IMR-90 (cell line): ENCODE measurements around the gene RERE. TPM values are rescaled to one million over a fixed set of nuclear protein-coding genes. Genes with fewer than 3 reads are reported as not detected.

Experiments used
- ATAC-seq: fragments of 200-7000 bp; cut with Tn5 transposase; 2 replicates; pipeline ENCODE4 v1.9.1; 2020; ENCODE audit warnings: low read depth, mild to moderate bottlenecking, moderate library complexity
- BruUV-seq: library from RNA; stranded (reverse); fragments of 400-500 nt; replicated peaks from 2 replicates; lab custom pipeline; 2021; lab: Mats Ljungman, UMichigan
- CTCF ChIA-PET: fragments of 300-600 bp; formaldehyde crosslinking; extraction: SDS; loops from one replicate; lab custom pipeline; 2021; ENCODE audit warnings: antibody characterized with exemption; lab: Yijun Ruan, JAX
- POLR2A ChIA-PET: fragments of 300-600 bp; sonication (Branson Sonifier 250); formaldehyde crosslinking; loops from one replicate; lab custom pipeline; 2022; ENCODE audit warnings: antibody characterized with exemption; ENCODE audit not compliant: unreplicated experiment; lab: Charles Lee
- DNase-seq: peaks from one replicate; pipeline ENCODE4 v3.0.0; 2013
- H2AFZ ChIP-seq: replicated peaks from 2 replicates; pipeline ENCODE3; 2013; ENCODE audit warnings: low read length, mild to moderate bottlenecking; ENCODE audit not compliant: poor library complexity
- H2AK5ac ChIP-seq: 2 replicates; pipeline ENCODE4 v1.6.1; 2013; ENCODE audit warnings: low read depth, low read length, inconsistent platforms
- H2AK9ac ChIP-seq: replicated peaks from 2 replicates; pipeline ENCODE3; 2013; ENCODE audit warnings: mild to moderate bottlenecking, low read depth, low read length, moderate library complexity; ENCODE audit not compliant: poor library complexity
- H2BK120ac ChIP-seq: 2 replicates; pipeline ENCODE4 v1.6.1; 2013; ENCODE audit warnings: low read depth, low read length, inconsistent platforms
- H2BK15ac ChIP-seq: 3 replicates; pipeline ENCODE4 v1.6.1; 2013; ENCODE audit warnings: low read depth, low read length, inconsistent platforms
- H2BK20ac ChIP-seq: 2 replicates; pipeline ENCODE4 v1.6.1; 2013; ENCODE audit warnings: low read depth, mild to moderate bottlenecking, inconsistent platforms, low read length, moderate library complexity
- H2BK5ac ChIP-seq: 2 replicates; pipeline ENCODE4 v1.6.1; 2013; ENCODE audit warnings: mild to moderate bottlenecking, low read depth, low read length, inconsistent platforms; ENCODE audit not compliant: poor library complexity, severe bottlenecking
- H3K14ac ChIP-seq: replicated peaks from 2 replicates; pipeline ENCODE4 v1.6.1; 2013; ENCODE audit warnings: low read depth, low read length, inconsistent platforms
- H3K18ac ChIP-seq: 2 replicates; pipeline ENCODE4 v1.6.1; 2013; ENCODE audit warnings: low read depth, low read length, control low read depth
- H3K23ac ChIP-seq: 2 replicates; pipeline ENCODE4 v1.6.1; 2013; ENCODE audit warnings: low read depth, low read length, inconsistent platforms
- H3K27ac ChIP-seq: 2 replicates; pipeline ENCODE4 v1.5.1; 2013; ENCODE audit warnings: mild to moderate bottlenecking, control low read depth, low read length; ENCODE audit not compliant: insufficient read depth
- H3K27me3 ChIP-seq: 2 replicates; pipeline ENCODE4 v1.6.1; 2013; ENCODE audit warnings: low read length; ENCODE audit not compliant: control insufficient read depth, insufficient read depth
- H3K36me3 ChIP-seq: 2 replicates; pipeline ENCODE4 v1.6.1; 2013; ENCODE audit warnings: low read length, mixed read lengths; ENCODE audit not compliant: control insufficient read depth, insufficient read depth
- H3K4ac ChIP-seq: 2 replicates; pipeline ENCODE4 v1.6.1; 2013; ENCODE audit warnings: low read depth, low read length, inconsistent platforms
- H3K4me1 ChIP-seq: 2 replicates; pipeline ENCODE4 v1.6.1; 2013; ENCODE audit warnings: low read length, mixed read lengths; ENCODE audit not compliant: control insufficient read depth, insufficient read depth
- H3K4me2 ChIP-seq: 2 replicates; pipeline ENCODE4 v1.6.1; 2013; ENCODE audit warnings: low read depth, mild to moderate bottlenecking, control low read depth, low read length, moderate library complexity
- H3K4me3 ChIP-seq: 2 replicates; pipeline ENCODE4 v1.5.1; 2013; ENCODE audit warnings: low read depth, mild to moderate bottlenecking, control low read depth, low read length, moderate library complexity; ENCODE audit not compliant: insufficient read depth
- H3K56ac ChIP-seq: 2 replicates; pipeline ENCODE4 v1.6.1; 2013; ENCODE audit warnings: low read length, inconsistent platforms; ENCODE audit not compliant: insufficient read depth; ENCODE audit errors: extremely low read depth
- H3K79me1 ChIP-seq, 2 experiments: 2 replicates each; pipeline ENCODE4 v1.6.1; 2013; ENCODE audit warnings: low read length in 2 of 2, inconsistent platforms in 1 of 2, low read depth in 1 of 2
- H3K9ac ChIP-seq: 2 replicates; pipeline ENCODE4 v1.6.1; 2013; ENCODE audit warnings: low read depth, low read length, control low read depth
- H3K9me1 ChIP-seq: 2 replicates; pipeline ENCODE4 v1.6.1; 2013; ENCODE audit warnings: low read length, inconsistent platforms; ENCODE audit not compliant: insufficient read depth
- H3K9me3 ChIP-seq: 2 replicates; pipeline ENCODE4 v1.6.1; 2013; ENCODE audit warnings: low read length; ENCODE audit not compliant: control insufficient read depth, insufficient read depth
- H4K20me1 ChIP-seq: 2 replicates; pipeline ENCODE4 v1.6.1; 2013; ENCODE audit warnings: low read length, inconsistent platforms; ENCODE audit not compliant: insufficient read depth
- H4K5ac ChIP-seq: 2 replicates; pipeline ENCODE4 v1.6.1; 2013; ENCODE audit warnings: mild to moderate bottlenecking, low read depth, low read length, control low read depth
- H4K8ac ChIP-seq, 2 experiments: 2 replicates each; pipeline ENCODE4 v1.6.1; 2013; ENCODE audit warnings: low read depth in 2 of 2, low read length in 2 of 2, control low read depth in 1 of 2, inconsistent platforms in 1 of 2
- H4K91ac ChIP-seq: 2 replicates; pipeline ENCODE4 v1.6.1; 2013; ENCODE audit warnings: low read depth, low read length, inconsistent platforms; ENCODE audit not compliant: insufficient read depth
- CEBPB ChIP-seq: IDR thresholded peaks from 2 replicates; pipeline ENCODE4 v1.6.1; 2012; ENCODE audit warnings: low read depth, low read length, improper control_type of control experiment
- FOS ChIP-seq: fragments of 150-350 bp; IDR thresholded peaks from 2 replicates; pipeline ENCODE4 v1.6.1; 2016; ENCODE audit warnings: low read depth, low read length
- MAZ ChIP-seq: IDR thresholded peaks from 2 replicates; pipeline ENCODE4 v1.6.1; 2012; ENCODE audit warnings: low read depth, mild to moderate bottlenecking, low read length, improper control_type of control experiment, moderate library complexity, borderline replicate concordance
- RAD21 ChIP-seq: IDR thresholded peaks from 2 replicates; pipeline ENCODE4 v1.6.1; 2012; ENCODE audit warnings: low read length, improper control_type of control experiment
- RCOR1 ChIP-seq: IDR thresholded peaks from 2 replicates; pipeline ENCODE4 v1.6.1; 2012; ENCODE audit warnings: mild to moderate bottlenecking, low read length, improper control_type of control experiment; ENCODE audit not compliant: insufficient replicate concordance
- RFX5 ChIP-seq: IDR thresholded peaks from 2 replicates; pipeline ENCODE4 v1.8.0; 2012; ENCODE audit warnings: low read depth, mild to moderate bottlenecking, low read length, moderate library complexity
- WGBS, 2 experiments: methylation state at CpG; one replicate each; pipeline versions ENCODE4 v1.1.5 to v1.1.7; 2013; ENCODE audit warnings: missing lambda C conversion rate in 2 of 2; ENCODE audit not compliant: insufficient read length in 1 of 2; ENCODE audit errors: extremely low coverage in 2 of 2; 5-methylcytosine and 5-hydroxymethylcytosine counted together
- dilution Hi-C: fragments of 300-500 bp; cut with HindIII; formaldehyde crosslinking; loops from one replicate; pipeline ENCODE4 v1.14.3; 2018; ENCODE audit warnings: low sequenced_read_pairs; ENCODE audit not compliant: unreplicated experiment
- in situ Hi-C: fragments of 300-500 bp; cut with MboI; formaldehyde crosslinking; loops from 3 replicates; pipeline ENCODE4 v1.14.3; 2019; ENCODE audit warnings: low sequenced_read_pairs, inconsistent platforms, mixed read lengths
- intact Hi-C: fragments of 100-400 bp; cut with micrococcal nuclease; formaldehyde crosslinking; loops from 2 replicates; pipeline ENCODE4 v1.10.0; 2022
- polyA plus RNA-seq, 3 experiments: library from polyadenylated mRNA; depleted of rRNA; stranded (reverse); fragments of >200 nt; gene quantifications; 2 replicates each; pipeline ENCODE4 v1.2.3, GENCODE V29; 2012; ENCODE audit warnings: low replicate concordance in 1 of 3
- total RNA-seq: library from RNA; depleted of rRNA; stranded (reverse); fragments of >200 nt; gene quantifications from 2 replicates; pipeline ENCODE4 v1.2.3, GENCODE V29; 2012

Gene RERE
- total and polyA plus RNA-seq, 2 of the 4 experiments (the other 2 are of a cell fraction), result 11.5 to 25.1 TPM

- Histone ChIP-seq H3K4me2 (no peak overlapping the region), H4K20me1 (no peaks in the 10 kb centered on the region), H3K9me1 (peaks cover 8% of the 10 kb centered on the region), H3K36me3 (peaks cover 8% of the 10 kb centered on the region), H3K14ac (no peak overlapping the region), H3K56ac (no peak overlapping the region), H4K8ac (peak overlapping the region in 1 of 2 experiments; percentile 27; a peak in 1 of 4 replicates), H2BK5ac (no peak overlapping the region), H2BK20ac (no peak overlapping the region), H2AK9ac (no peak overlapping the region), H3K23ac (no peak overlapping the region; the same call in 1 of the 2 replicates), H3K27ac (no peak overlapping the region), H2BK120ac (no peak overlapping the region), H2AK5ac (peak overlapping the region; percentile 54; the same call in 1 of the 2 replicates), H3K79me1 (peaks cover 22 to 63% of the 10 kb centered on the region in 2 experiments), H3K18ac (no peak overlapping the region), H2AFZ (no peak overlapping the region), H4K91ac (no peak overlapping the region; the same call in 1 of the 2 replicates), H3K9me3 (no peaks in the 10 kb centered on the region), H3K4me3 (no peak overlapping the region), H3K27me3 (no peaks in the 10 kb centered on the region), H4K5ac (no peak overlapping the region), H3K4ac (peak overlapping the region; percentile 26; the same call in 1 of the 2 replicates), H2BK15ac (no peak overlapping the region), H3K4me1 (peaks cover 11% of the 10 kb centered on the region), H3K9ac (no peak overlapping the region)
- in situ Hi-C loops (no loop called here), dilution Hi-C loops (no loop called here), intact Hi-C loops (loop anchor here (5.0 kb wide), 1 partner anchor 106 kb away; no protein-coding TSS in a partner anchor)
- TF ChIP-seq RCOR1 (no peak), MAZ (no peak), CEBPB (no peak), RFX5 (no peak), FOS (no peak), RAD21 (no peak)
- no peak for DNase-seq
- BruUV-seq, result no TSS peak
- WGBS, 2 experiments, result 40% methylated on average over 1 of the region's 4 CpGs; no CpG with 5 or more reads in 1 of the 2 experiments
- ChIA-PET CTCF (no interaction called here), POLR2A (no interaction called here)
- no peak for ATAC-seq
These were observed 289.5 kb downstream of the RERE start for GRCh38 chr1:8527941-8528340.
